Caco-2 (cell line): ENCODE data around the gene RCSD1. TPM values are rescaled to one million over a fixed set of nuclear protein-coding genes. Genes with fewer than 3 reads are reported as not detected.

Source experiments
- BruUV-seq: library from RNA; stranded (reverse); fragments of 400-500 nt; replicated peaks from 2 replicates; lab custom pipeline; 2021; lab: Mats Ljungman, UMichigan
- CTCF ChIA-PET: fragments of 300-600 bp; sonication (Branson Sonifier 250); formaldehyde crosslinking; loops from one replicate; lab custom pipeline; 2022; ENCODE audit warnings: antibody characterized with exemption; lab: Charles Lee
- POLR2A ChIA-PET: fragments of 300-600 bp; sonication (Branson Sonifier 250); formaldehyde crosslinking; loops from one replicate; lab custom pipeline; 2022; ENCODE audit warnings: antibody characterized with exemption; lab: Charles Lee
- DNase-seq, 2 experiments: peaks; one replicate each; pipeline versions ENCODE4 v3.0.0 to v3.0.0-alpha.2; 2020 to 2022
- H3K27me3 ChIP-seq: replicated peaks from 2 replicates; pipeline ENCODE4 v1.6.0; 2011; ENCODE audit warnings: low read length; ENCODE audit not compliant: control insufficient read depth, insufficient read depth
- H3K36me3 ChIP-seq: 2 replicates; pipeline ENCODE4 v1.5.1; 2011; ENCODE audit warnings: low read length; ENCODE audit not compliant: control insufficient read depth, insufficient read depth
- H3K4me1 ChIP-seq: fragments of 250-450 bp; sonication (Bioruptor Pico); 2 replicates; pipeline ENCODE4 v1.5.1; 2020; ENCODE audit warnings: mild to moderate bottlenecking
- H3K4me3 ChIP-seq: 2 replicates; pipeline ENCODE4 v1.5.1; 2011; ENCODE audit warnings: low read depth, mild to moderate bottlenecking, control low read depth, low read length
- H3K9me3 ChIP-seq: fragments of 250-450 bp; sonication (Bioruptor Pico); 2 replicates; pipeline ENCODE4 v1.5.1; 2020; ENCODE audit warnings: mild to moderate bottlenecking, moderate library complexity
- H3K27ac Mint-ChIP-seq: one replicate; pipeline ENCODE4 v1.8.0; 2022; ENCODE audit warnings: mixed read lengths; ENCODE audit not compliant: unreplicated experiment
- H3K27me3 Mint-ChIP-seq: one replicate; pipeline ENCODE4 v1.8.0; 2022; ENCODE audit warnings: mixed read lengths; ENCODE audit not compliant: insufficient read depth, unreplicated experiment
- H3K36me3 Mint-ChIP-seq: one replicate; pipeline ENCODE4 v1.8.0; 2022; ENCODE audit warnings: mild to moderate bottlenecking, mixed read lengths; ENCODE audit not compliant: insufficient read depth, unreplicated experiment
- H3K4me1 Mint-ChIP-seq: one replicate; pipeline ENCODE4 v1.8.0; 2022; ENCODE audit warnings: low read depth, mixed read lengths; ENCODE audit not compliant: unreplicated experiment
- H3K4me3 Mint-ChIP-seq: one replicate; pipeline ENCODE4 v1.8.0; 2022; ENCODE audit warnings: mild to moderate bottlenecking, moderate library complexity, mixed read lengths; ENCODE audit not compliant: unreplicated experiment
- H3K9me3 Mint-ChIP-seq: one replicate; pipeline ENCODE4 v1.8.0; 2022; ENCODE audit warnings: mixed read lengths; ENCODE audit not compliant: unreplicated experiment
- intact Hi-C: fragments of 100-400 bp; cut with micrococcal nuclease; formaldehyde crosslinking; loops from one replicate; pipeline ENCODE4 v1.10.0; 2022; ENCODE audit not compliant: unreplicated experiment
- total RNA-seq: library from RNA; stranded (reverse); gene quantifications from 2 replicates; pipeline ENCODE4 v1.2.3, GENCODE V29; 2022
- TF ChIP-seq, protein P1 (sequence below), 2 experiments: fragments of 200-600 bp in 1 of 2; IDR thresholded peaks; 1 replicate in 1 of 2; 2 replicates in 1 of 2; pipeline versions ENCODE4 v1.5.1 to v1.8.0; 2011 to 2022; ENCODE audit warnings: antibody characterized with exemption in 1 of 2, control low read depth in 1 of 2, inconsistent platforms in 1 of 2, low read depth in 1 of 2, low read length in 1 of 2, mild to moderate bottlenecking in 1 of 2, moderate library complexity in 1 of 2; ENCODE audit not compliant: insufficient read depth in 1 of 2, severe bottlenecking in 1 of 2, unreplicated experiment in 1 of 2

The RCSD1 gene
- total RNA-seq, 1 experiment from 2014 or later = not detected

GRCh38 chr1:167683641-167684502 is 53.8 kb downstream of the RCSD1 start:
- no peaks in the 10 kb centered on the region for H3K4me1 Mint-ChIP-seq
- H3K4me3 Mint-ChIP-seq = no peak overlapping the region
- H3K4me1 ChIP-seq = no peaks in the 10 kb centered on the region
- H3K27me3 ChIP-seq = no peaks in the 10 kb centered on the region
- no peaks in the 10 kb centered on the region for H3K9me3 Mint-ChIP-seq
- H3K27ac Mint-ChIP-seq = no peak overlapping the region
- intact Hi-C loops = no loop called here
- no peaks in the 10 kb centered on the region for H3K36me3 Mint-ChIP-seq
- H3K36me3 ChIP-seq = no peaks in the 10 kb centered on the region
- CTCF ChIA-PET = no interaction called here
- no peaks in the 10 kb centered on the region for H3K9me3 ChIP-seq
- H3K4me3 ChIP-seq = no peak overlapping the region
- POLR2A ChIA-PET = no interaction called here
- TF ChIP-seq, protein P1, sequence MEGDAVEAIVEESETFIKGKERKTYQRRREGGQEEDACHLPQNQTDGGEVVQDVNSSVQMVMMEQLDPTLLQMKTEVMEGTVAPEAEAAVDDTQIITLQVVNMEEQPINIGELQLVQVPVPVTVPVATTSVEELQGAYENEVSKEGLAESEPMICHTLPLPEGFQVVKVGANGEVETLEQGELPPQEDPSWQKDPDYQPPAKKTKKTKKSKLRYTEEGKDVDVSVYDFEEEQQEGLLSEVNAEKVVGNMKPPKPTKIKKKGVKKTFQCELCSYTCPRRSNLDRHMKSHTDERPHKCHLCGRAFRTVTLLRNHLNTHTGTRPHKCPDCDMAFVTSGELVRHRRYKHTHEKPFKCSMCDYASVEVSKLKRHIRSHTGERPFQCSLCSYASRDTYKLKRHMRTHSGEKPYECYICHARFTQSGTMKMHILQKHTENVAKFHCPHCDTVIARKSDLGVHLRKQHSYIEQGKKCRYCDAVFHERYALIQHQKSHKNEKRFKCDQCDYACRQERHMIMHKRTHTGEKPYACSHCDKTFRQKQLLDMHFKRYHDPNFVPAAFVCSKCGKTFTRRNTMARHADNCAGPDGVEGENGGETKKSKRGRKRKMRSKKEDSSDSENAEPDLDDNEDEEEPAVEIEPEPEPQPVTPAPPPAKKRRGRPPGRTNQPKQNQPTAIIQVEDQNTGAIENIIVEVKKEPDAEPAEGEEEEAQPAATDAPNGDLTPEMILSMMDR (IDR thresholded peaks at IDR 0.05; ENCODE audit: insufficient read depth in 1 of 2, low read depth in 1 of 2, low read length in 1 of 2, severe bottlenecking in 1 of 2, unreplicated experiment in 1 of 2) = no peak
- DNase-seq = no peak
- no peaks in the 10 kb centered on the region for H3K27me3 Mint-ChIP-seq
- BruUV-seq = no TSS peak

DNA sequence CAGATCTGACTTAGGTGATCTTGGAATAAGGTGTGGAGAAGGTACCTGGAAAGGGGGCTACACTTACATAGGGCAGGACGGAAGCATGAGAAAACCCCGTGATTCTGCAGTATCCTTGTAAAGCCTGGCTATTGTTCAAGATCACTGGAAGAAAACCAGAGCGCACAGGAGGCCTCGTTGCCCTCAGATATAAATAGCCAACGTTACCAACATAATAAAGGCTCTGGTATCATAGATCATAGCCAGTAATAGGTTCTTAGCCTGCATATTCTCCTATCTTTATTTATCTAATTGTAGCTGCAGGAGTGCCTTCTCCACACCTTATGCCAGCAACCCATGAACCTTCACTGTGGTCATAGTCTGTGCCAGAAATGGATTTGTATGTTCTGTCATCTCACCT is 55.8 kb downstream of the RCSD1 start:
- Mint-ChIP-seq H3K4me3 (no peak overlapping the region), H3K27me3 (no peaks in the 10 kb centered on the region), H3K27ac (no peak overlapping the region), H3K36me3 (no peaks in the 10 kb centered on the region), H3K4me1 (no peaks in the 10 kb centered on the region), H3K9me3 (no peaks in the 10 kb centered on the region)
- POLR2A ChIA-PET = no interaction called here
- CTCF ChIA-PET = interaction anchor here (3.8 kb wide), 1 partner anchor 85 kb away, joined by 46 read pairs; no protein-coding TSS in a partner anchor
- Histone ChIP-seq H3K9me3 (no peaks in the 10 kb centered on the region), H3K27me3 (no peaks in the 10 kb centered on the region), H3K36me3 (no peaks in the 10 kb centered on the region), H3K4me1 (no peaks in the 10 kb centered on the region), H3K4me3 (no peak overlapping the region)
- no peak for DNase-seq
- BruUV-seq = no TSS peak
- TF ChIP-seq, protein P1 (IDR thresholded peaks at IDR 0.05; ENCODE audit: insufficient read depth in 1 of 2, low read depth in 1 of 2, low read length in 1 of 2, severe bottlenecking in 1 of 2, unreplicated experiment in 1 of 2) = no peak
- intact Hi-C loops = no loop called here

DNA sequence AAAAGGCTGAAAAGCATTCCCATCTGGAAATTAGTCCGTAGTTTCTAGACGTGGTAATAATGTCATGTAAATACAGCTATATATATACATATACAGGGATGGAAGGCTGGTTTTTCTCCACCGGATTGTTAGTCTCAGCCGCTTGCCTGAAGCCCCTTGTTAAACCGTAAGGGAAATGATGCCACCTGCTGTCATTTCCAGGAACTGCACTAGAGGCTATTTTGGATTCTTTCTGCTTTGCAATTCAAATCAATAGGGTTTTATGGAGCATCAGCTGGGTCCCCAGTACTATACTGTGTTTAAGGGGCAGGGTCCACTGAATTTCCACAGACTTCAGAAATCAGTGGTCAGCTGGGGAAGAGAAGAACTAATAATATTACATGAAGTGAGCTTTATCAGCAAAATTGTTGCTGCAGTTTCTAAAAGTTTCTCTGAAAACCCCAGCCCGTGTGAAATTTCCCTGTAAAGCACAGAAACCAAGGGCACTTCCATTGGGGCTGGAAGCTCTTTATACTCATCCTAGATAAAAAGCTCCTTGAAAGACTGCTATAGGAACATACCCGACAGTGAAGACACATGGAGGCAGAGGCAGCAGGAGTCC is 58.0 kb downstream of the RCSD1 start:
- CTCF ChIA-PET = interaction anchor here (0.9 to 3.8 kb wide), 4 partner anchors 18 to 136 kb away, joined by 3 to 46 read pairs (median 4); no protein-coding TSS in a partner anchor
- Mint-ChIP-seq H3K27me3 (no peaks in the 10 kb centered on the region), H3K9me3 (no peaks in the 10 kb centered on the region), H3K4me3 (no peak overlapping the region), H3K27ac (no peak overlapping the region), H3K36me3 (no peaks in the 10 kb centered on the region), H3K4me1 (no peaks in the 10 kb centered on the region)
- H3K36me3 ChIP-seq = no peaks in the 10 kb centered on the region
- no TSS peak for BruUV-seq
- no peaks in the 10 kb centered on the region for H3K9me3 ChIP-seq
- intact Hi-C loops = loop anchor here (1.0 kb wide), 2 partner anchors 88 to 132 kb away; no protein-coding TSS in a partner anchor
- H3K4me1 ChIP-seq = no peaks in the 10 kb centered on the region
- POLR2A ChIA-PET = interaction anchor here (1.2 kb wide), 1 partner anchor 134 kb away, joined by 3 read pairs; the partner anchor contains the start of gene CREG1
- peak; percentile 74 to 80 for DNase-seq
- TF ChIP-seq, protein P1 (IDR thresholded peaks at IDR 0.05; ENCODE audit: insufficient read depth in 1 of 2, low read depth in 1 of 2, low read length in 1 of 2, severe bottlenecking in 1 of 2, unreplicated experiment in 1 of 2) = peak; percentile 83 to 86
- no peaks in the 10 kb centered on the region for H3K27me3 ChIP-seq
- no peak overlapping the region for H3K4me3 ChIP-seq
